Stimulated activated CD8-positive, alpha-beta memory T cell treated with anti-CD3 and anti-CD28 coated beads, Interleukin-15, amount 100 ng/mL, for 48 hours (primary cell): ENCODE data around the gene GLA.

Experiments
- DNase-seq, 2 donors: peaks; one replicate each; pipeline ENCODE4 v3.0.0-alpha.2; 2020; ENCODE audit warnings: low read depth in 2 of 2

The GLA gene

DNA sequence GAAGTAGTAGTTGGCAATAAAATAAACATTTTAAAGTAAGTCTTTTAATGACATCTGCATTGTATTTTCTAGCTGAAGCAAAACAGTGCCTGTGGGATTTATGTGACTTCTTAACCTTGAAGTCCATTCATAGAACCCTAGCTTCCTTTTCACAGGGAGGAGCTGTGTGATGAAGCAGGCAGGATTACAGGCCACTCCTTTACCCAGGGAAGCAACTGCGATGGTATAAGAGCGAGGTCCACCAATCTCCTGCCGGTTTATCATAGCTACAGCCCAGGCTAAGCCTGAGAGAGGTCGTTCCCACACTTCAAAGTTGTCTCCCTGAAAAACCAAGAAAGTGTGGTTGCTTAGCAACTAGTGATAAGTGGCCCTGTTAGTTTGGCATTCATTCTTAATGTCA is 9.9 kb downstream of the GLA start:
- DNase-seq, result no peak

DNA sequence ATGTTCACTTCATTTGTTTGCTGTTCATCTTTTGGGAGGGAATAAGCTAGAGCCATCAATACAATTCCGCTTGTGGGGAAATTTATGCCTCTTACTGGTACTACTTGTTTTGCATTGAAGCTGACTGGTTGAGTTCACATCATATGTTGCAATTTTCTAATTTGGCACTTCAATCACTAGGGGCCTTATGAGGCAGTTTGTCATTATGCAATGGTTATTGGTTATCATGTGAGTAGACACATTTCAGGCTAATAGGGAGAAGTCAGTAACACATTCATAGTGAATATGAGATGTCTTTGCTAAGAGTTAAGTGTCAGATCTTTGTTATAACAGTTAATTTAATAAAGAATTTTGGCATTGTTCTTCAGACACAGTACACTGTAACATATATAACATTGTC is 11.9 kb downstream of the GLA start:
- DNase-seq, result no peak

DNA sequence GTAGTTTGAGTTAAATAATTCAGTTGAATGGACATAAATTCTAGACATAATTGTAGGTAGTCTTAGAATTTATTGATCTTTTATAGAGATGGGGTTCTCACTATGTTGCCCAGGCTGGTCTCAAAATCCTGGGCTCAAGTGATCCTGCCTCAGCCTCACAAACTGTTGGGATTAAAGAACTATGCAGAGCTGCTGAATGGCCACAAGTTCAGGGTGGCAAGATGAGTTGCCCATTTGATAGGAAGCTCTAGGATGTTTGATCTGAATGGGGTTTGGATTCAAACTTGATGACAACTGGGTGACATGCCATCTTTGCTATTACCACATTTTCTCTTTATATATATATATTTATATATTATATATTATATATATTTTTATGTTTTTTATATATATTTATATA is 13.4 kb downstream of the GLA start:
- DNase-seq, result no peak

DNA sequence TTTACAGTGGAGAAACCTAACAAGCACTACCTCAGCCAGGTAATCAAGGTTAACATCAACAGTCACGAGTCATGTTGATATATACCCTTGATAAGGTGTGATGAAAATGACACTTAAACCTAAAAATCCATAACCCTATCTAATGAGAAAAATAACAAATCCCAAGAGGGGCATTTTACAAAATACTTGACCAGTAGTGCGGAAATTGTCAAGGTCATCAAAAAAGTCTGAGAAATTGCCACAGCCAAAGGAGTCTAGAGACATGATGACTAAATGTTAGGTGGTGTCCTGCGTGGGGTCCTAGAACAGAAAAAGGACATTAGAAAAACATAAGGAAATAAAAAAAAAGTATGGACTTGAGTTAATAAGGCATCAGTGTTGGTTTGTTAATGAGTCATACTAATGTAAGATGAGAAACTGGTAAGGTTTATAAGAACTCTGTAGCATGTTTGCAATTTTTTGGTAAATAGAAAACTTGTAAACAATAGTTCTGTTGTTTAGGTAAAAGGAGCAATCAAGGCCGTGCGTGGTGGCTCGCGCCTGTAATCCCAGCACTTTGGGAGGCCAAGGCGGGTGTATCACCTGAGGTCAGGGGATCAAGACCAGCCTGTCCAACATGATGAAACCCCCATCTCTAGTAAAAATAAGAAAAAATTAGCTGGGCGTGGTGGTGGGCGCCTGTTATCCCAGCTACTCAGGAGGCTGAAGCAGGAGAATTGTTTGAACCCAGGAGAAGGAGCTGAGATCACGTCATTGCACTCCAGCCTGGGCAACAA is 14.0 kb downstream of the GLA start:
- DNase-seq, result no peak

DNA sequence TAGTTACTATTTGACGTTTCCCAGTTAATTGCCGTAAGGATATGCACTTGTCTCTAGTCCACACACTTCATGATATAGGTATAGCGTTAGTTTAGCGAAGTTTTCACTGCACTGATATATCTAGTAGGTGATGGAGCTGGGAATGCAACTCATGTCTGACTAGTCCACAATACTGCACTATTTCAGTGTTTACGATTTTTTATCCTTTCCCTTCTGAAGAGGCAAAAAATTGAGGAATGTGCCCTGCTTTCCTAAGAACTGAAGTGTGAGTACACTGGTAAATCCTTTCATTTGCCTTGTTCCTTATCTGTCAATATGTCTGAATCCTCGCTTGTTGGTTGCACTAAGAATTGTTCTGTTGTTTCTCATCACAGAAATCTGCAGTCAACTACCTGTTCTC is 15.9 kb downstream of the GLA start:
- no peak for DNase-seq

DNA sequence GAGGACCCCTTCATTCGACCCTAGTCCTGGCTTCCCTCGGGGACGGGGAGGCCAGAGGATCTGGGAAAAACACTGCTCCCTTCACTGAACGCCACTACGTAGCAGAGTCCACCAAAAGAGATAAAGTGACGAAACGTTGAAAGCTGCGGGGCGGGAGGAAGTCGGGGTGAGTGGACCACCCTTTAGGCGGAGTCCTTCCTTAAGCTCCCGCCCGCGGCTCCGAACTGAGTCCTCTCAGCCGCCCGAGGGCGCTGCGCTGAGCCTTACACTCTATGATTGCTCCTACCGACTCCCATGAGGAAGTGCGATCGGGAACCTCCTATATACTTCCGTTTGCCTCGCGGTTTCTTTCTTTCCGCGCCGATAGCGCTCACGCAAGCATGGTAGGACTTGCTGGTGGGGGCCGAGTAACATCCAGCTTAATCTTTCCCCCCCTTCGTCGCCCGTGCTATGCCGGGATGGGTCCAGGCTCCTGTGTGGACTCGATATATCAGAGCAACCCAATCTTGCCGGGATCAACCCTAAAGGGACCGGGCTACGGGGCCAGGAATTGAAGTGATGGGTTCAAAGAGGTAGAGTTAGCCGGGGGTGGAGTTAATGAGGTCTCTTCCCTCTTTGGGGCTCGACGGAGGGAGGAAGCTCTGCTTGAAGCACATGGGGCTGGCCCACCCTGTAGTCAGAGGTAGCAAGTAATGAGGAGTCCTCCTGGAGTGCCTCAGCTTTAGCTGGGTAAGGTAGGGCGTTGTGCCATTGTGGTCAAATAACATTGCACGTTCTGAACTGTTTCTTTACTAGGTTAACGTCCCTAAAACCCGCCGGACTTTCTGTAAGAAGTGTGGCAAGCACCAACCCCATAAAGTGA is 16.8 kb downstream of the GLA start, which contains the start of gene RPL36A:
Gene RPL36A (plus strand): TSS at position 348 of the 862 bp plus-strand sequence. CDS start 33 bp downstream, at position 381.
- peak; percentile 76 to 79 for DNase-seq

DNA sequence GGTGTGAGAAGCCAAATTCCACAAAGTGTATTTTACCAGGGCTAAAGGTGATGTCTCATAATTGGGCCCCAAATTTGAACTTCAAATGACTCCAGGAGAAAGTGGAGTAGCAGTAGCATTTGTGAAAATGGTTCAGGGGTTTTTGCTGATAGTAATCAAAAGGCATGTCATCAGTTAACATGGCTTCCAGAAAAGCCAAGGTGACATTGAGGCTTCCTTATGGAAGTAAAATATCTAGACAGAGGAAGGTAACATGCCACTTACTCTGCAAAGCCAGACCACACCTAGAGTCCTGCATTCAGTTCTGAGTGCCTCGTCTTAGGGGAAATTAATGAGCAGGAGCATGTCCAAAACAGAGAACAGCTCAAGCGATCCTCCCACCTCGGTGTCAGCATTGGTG is 19.1 kb downstream of the GLA start:
- DNase-seq, result no peak

DNA sequence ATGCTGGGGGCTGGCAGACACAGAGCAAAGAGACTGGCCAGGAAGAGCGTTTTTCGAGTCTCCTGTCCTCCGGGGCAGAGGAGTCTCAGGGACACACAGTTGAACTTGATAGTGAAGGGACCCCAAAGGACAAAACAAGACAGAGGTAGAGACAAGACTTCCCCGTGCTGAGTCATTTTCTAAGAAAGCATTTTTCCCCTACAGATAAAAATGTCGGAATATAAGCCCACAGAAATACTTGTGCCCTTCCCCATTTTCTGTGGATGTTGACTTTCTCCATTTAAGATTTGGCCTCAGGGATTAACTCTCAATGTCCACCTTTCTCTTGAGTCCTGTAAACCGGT is 21.2 kb downstream of the GLA start:
- no peak for DNase-seq

DNA sequence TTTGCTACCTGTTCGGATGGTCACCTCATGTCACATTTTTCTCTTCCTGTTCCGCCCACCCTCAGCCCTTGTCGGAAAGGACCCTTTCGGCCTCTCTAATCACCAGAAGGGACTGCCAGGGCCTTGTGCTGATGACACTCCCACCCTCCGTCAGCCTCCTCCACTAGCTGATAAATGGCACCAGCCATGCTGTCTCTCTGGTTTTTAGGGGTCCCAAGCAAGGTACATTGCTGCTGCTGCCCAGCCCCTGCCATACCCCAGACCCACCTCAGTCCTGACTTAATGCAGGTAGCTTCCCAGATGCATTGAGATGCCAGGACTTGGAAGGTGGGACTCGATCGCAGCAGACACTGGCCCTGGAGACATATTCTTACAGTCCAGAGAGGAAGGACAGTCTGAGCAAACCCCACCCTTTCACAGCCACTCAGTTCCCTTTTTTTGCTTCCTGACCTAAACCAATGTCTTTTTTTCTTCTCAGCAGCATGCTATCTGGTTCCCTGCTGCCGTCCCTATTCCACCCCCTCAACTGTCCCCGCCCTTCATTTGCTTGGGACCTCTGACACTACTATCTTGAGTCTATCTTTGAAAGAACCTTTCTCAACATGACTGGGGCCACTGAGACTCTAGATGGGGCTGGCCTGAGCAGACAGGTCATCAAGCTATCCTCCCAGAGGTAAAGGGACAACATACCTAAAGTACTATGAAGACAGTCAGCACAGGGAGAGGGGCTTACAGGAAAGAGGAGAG is 21.8 kb downstream of the GLA start, which contains the start of gene BTK:
Gene BTK (minus strand): TSS at position 397 of the 747 bp plus-strand sequence. CDS start 10,907 bp downstream, outside the sequence.
- DNase-seq, result no peak

DNA sequence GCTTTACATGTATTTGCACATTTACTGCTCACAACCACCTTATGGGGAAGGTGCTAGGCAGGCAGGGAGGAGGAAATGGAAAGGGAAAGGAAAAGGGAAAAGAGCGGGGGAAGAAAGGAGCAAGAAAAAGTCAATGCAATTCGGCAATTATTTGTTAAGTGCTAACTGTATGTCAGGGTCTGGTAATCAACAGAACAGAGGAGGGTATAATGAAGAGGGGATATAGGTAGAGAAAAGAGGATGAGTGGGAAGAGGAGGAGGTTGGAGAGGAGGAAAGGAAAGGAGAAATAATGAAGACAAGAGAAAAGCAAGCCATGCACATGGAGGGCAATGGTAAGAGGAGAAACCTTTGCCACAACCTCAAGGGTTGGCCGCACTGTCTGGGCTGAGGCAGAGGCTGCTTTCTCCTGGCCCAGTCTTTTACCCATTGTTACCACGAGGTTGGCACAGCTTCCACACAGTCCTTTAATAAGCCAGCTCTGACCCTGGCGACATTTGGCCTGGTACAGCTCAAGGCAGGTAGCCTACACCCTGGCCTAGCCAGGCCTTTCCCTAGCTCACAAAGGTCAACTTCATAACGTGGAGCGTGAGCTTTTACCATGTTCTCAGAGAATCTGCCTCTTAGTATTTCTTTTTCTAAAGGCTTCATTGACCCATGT is 22.6 kb downstream of the GLA start:
- DNase-seq, result no peak

DNA sequence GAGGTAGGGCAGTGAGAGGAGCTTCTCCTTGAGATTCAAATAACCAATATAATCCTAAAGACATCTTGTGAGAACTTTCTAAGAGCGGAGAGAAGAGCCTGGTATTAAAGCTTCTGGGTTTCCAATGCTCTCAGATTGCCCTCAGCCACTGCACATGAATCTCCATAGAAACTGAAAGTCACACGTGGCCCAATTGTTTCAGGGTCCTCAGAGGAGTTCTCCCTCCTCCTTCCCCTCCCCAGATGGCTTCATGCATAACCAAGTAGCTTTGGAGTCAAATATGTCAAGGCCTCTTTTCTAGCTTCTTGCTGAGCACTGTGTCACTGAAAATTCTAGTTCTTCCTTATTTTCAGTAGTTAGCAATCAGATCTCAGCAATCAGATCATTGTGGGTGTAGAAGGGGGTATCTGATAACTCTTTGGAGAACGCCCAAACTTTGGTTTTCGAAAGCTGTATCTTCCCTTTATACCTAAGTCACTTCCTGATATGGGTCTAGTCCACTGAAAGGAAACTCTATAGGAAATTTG is 24.0 kb downstream of the GLA start:
- no peak for DNase-seq

DNA sequence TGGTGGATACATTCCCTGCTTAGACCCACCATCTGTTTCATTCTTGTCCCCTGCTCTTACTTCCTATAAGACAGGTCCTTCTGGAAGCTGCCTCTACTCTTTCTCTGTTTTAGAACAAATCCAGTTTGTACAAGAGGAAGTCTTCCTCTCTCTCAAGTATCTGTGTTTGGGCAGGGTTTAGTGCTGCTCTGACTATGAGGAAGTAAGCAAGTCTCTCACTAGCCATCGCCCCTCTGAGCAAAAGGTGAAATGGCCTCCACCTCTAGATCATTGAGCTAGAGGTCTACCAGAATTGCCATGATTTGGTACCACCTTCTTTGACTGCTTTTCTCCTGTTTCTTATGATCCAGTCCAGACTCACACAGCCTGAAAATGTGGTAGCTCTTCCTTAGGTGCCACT is 30.2 kb downstream of the GLA start:
- no peak for DNase-seq

DNA sequence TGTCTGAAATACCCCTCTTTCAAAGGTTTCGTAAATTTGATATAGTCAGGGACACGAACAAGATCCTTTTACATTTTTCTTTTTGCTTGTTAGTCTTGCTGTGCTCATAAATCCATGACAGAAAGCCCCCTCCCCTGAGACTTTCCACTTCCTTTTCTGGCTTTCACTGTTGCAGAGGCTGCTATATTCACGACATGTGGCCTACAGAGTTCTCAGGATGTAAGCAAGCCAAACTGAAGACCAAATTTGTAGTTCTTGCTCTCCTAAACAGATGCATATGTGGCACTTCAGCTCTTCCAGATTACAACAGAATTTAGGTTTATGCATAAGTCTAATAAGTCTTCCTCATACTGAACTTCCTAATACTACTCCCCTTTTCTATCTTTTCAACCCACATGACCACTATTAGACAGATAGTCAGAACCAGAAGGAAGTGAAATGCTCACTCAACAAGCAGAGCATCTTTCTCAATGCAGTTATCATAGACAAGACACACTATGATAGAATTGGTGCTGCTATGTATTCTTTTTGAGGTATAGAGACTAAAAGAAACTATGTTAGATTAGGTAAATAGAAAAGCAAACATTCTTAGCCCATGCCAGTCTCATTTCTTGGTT is 36.7 kb downstream of the GLA start:
- no peak for DNase-seq

DNA sequence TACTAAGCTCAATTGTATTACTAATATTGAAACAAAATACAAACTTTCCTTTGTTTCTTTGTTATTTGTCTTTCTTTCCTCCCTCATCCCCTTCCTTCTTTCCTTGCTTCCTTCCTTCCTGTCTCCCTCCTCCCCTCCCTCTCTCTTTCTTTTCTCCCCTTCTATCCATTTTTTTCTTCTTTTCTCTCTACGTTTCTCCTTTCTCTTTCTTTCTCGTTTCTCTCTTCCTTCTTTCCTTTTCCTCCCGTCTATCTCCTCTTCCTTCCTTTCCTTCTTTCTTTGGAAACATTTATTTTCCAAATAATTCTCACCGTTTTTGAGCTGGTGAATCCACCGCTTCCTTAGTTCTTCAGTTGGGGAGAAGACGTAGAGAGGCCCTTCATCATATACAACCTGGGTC is 38.0 kb downstream of the GLA start:
- no peak for DNase-seq

DNA sequence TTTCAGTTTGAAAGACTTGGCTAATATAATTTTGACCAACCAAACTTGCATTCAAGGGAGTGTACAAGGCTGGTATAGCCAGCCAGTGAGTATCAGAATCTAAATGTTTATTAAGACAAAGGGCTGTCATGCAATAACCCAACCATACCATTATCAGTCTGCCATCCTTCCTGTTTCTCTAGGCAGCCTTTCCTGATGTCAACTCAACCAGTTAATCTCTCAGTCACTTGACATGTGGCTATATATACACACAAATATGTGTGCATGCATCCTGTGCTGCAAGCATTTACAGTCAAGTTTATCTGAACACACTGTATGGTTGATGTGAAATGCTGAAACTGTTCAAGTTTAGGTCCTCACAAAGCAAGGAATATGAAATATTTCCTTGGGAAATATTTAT is 38.9 kb downstream of the GLA start:
- DNase-seq, result no peak

DNA sequence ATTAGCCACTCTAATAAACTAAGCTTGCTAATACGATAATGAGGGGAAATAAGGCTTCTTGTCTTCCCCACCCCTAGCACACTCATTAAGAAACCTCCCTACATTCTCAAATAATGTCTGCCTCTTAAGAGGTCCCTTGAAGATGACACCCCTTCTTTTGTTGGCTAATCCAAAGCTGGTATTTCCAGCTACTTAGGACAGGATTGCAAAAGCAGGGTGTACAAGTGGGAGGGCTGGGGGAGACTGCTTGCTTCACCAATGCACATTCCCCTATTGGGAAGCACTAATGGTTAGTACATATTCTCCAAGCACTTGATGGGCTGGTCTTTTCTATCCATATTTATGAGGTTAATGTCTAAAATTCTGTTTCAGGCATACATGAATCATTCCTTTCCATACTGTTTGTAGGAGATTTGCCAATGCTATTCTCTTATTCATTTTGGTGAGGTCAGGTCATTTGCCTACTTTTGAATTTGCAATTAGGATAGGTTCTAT is 42.4 kb downstream of the GLA start:
- no peak for DNase-seq

DNA sequence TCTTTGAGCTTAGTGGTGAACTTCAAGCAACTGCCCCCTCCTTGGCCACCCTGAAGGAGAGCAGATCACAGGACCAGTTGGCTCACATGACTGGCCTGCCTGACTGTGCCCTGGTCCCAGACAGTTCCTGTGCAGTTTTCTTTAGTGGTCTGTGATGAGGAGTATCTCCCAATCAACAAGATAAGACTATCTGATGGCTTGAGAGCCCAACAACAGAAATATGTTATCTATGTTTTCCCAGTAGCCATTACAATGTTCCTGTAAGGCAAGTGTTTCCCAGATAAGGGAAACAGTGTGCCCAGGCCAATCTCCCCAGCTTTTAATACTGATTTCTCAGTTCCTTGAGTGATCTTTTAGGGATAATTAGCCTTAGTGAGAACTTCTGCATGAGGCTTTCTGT is 45.0 kb downstream of the GLA start:
- DNase-seq, result no peak

DNA sequence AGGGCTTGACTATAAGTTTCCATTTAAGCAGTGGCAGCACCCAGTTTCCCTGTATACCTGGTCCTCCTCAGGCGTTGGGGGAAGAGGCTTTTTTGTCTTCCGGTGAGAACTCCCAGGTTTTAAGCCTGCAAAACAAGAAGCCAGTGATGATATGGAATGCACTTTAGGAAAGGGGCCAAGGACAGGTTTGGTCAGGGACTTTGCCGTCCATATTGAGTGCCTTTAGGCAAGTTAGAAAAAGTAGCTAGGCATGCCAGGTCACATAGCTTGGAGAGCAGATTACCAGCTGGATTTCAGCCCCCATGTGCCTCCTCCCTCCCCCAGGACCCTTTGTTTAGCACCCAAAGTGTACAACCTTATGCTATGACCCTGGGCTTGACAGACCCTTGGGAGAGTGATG is 45.6 kb downstream of the GLA start:
- DNase-seq, result no peak

DNA sequence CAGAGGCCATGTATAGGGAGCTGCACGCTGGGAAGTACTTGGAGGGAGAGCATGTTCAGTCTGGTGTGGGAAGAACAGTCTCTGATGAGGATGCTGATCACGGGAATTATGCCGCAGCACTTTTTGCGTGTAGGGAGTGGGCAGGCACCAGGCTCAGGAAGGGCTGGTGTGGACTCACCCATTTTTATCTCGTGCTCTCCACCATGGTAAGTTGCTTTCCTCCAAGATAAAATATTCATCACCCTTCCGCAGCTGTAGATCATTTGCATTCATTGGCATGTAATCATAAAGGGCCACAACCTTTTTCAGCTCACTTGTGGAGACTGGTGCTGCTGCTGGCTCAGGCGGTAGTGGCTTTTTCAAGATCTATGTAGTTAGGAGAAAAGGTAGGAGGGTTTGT is 47.3 kb downstream of the GLA start:
- no peak for DNase-seq

DNA sequence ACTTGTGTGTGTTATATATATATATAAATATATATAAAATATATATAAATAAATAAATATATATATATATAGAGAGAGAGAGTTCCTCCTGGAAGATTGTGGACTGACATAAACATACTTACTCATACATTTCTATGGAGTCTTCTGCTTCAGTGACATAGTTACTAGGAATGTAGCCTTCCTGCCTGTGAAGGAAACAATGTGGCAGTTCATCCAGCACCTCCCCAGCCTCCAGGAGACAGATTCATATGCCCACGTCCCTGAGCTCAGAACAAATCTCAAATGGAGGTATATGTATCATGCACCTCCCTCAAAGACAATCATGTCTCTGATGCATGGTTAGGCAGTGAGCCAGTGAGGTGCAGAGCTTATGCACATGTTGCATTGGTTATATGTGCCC is 47.8 kb downstream of the GLA start:
- no peak for DNase-seq
